Measurements from ENCODE around the gene GPBP1.
"Not testable (repeated sequence)": the region's sequence is repeated elsewhere in the genome, so short reads cannot be mapped to it uniquely, and the experiment has no call there.

Gene GPBP1

DNA sequence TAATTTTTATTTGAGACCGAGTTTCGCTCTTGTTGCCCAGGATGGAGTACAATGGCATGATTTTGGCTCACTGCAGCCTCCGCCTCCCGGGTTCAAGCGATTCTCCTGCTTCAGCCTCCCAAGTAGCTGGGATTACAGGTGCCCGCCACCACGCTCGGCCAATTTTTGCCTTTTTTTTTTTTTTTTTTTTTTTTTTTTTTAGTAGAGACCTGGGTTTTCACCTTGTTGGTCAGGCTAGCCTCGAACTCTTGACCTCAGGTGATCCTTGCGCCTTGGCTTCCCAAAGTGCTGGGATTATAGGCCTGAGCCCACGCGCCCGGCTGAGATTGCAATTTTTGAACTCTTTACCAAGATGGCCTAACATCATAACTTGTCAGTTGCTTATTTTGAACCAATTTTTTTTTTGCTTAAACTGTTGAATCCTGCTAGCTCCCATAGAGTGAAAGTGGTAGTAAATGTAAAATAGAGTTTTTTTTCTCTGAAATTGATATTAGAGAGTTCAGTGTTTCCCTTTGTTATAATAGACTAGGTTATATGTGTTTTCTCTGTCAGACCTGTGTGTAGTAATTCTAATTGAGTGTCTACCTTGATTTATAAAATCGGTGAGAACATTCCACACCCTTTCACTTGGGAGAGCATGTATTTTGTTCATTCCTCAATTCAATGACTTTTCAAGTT is 3.8 kb downstream of the GPBP1 start:
- no peak for DNase-seq (ENCODE audit: low spot score)

DNA sequence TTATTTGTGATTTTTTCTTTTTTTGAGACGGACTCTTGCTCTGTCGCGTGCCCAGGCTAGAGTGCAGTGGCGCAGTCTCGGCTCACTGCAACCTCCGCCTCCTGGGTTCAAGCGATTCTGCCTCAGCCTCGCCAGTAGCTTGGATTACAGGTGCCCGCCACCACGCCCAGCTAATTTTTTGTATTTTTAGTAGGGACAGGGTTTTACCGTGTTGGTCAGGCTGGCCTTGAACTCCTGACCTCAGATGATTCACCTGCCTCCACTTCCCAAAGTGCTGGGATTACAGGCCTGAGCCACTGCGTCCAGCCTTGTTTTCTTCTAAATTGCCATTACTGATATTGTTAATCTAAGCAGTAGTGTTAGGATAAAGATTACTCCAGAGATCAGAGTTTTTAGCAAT is 4.4 kb downstream of the GPBP1 start:
- DNase-seq (ENCODE audit: low spot score) = not testable (repeated sequence)

DNA sequence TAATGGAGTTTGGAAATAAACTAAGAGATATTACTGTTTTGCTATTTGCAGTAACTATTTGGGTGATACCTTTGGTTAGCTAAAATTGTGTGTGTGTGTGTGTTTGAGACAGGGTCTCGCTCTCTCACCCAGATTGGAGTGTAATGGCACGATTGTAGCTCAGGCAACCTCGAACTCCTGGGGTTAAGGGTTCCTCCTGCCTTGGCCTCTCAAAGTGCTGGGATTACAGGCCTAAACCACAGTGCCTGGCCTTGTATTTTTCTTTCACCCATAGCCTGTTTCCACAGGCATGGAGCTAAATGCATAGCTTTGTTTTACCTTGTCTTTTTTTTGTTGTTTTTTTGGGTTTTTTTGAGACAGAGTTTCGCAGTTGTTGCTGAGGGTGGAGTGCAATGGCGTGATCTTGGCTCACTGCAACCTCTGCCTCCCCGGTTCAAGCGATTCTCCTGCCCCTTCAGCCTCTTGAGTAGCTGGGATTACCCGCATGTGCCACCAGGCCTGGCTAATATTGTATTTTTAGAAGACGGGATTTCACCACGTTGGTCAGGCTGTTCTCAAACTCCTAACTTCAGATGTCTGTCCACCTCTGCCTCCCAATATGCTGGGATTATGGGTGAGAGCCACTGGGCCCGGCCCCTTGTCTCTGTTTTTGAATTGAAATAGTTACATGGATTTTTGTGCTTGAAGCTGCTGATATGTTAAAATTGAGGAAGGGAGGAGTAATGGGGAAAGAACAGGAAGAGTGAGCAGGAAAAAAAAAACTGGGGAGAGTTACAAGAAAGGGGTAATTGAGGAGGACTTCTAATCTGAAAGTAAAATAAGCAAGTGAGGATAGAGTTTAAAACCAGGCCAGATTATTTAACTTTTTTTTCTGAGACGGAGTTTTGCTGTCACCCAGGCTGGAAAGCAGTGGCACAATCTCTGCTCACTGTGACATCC is 5.7 kb downstream of the GPBP1 start:
- DNase-seq (ENCODE audit: low spot score) = no peak

DNA sequence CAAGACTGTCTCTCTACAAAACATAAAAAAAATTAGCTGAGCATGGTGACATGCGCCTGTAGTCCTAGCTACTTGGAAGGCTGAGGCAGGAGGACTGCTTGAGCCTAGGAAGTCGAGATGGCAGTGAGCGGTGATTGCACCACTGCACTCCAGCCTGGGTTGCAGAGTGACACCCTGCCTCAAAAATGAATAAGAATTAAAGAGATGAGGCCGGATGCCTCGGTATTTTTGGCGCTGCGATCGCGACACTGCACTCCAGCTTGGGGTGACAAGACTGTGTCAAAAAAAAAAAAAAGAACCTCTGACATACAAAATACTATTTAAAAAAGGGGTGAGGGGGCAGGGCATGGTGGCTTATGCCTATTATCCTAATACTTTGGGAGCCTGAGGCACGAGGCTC is 7.3 kb downstream of the GPBP1 start:
- DNase-seq (ENCODE audit: low spot score) = no peak

DNA sequence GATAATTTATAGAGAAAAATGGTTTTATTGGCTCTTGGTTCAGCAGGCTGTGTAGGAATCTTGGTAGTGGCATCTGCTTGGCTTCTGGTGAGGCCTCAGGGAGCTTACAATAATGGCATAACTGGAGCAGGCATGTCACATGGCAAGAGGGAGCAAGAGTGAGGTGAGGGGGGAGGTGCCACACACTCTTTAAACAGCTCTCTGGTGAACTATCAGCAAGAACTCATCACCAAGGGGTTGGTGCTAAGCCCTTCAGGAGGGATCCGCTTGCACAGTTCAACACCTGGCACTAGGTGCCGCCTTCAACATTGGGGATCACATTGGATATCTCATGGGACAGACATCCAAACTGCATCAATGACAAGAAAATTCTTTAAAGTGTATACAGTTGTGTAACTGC is 10.5 kb downstream of the GPBP1 start:
- DNase-seq (ENCODE audit: low spot score) = peak; percentile 13

DNA sequence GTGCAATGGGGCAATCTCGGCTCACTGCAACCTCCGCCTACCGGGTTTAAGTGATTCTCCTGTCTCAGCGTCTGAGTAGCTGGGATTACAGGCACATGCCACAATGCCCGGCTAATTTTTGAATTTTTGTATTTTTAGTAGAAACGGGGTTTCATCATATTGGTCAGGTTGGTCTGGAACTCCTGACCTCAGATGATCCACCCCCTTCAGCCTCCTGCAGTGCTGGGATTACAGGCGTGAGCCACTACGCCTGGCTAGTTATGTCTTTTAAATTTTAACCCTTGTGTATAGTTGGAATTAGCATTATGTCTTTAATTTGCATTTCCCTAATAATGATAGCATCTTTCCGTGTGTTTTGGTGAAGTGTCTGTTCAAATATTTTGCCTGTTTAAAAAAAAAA is 11.5 kb downstream of the GPBP1 start:
- DNase-seq (ENCODE audit: low spot score) = no peak

DNA sequence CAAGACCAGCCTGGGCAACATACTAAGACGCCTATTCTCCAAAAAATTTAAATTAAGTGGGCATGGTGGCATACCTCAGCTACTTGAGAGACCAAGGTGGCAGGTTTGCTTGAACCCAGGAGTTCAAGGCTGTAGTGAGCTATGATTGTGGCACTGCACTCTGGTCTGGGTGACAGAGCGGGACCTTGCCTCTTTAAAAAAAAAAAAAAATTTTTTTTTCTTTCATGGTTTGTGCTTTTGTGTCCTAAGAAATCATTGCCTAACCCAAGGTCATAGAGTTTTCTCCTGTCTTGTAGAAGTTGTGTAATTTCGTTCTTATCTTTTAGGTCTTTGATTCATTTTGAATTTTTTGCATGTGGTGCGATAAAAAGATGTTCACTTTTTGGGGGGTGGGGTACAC is 12.3 kb downstream of the GPBP1 start:
- no peak for DNase-seq (ENCODE audit: low spot score)

DNA sequence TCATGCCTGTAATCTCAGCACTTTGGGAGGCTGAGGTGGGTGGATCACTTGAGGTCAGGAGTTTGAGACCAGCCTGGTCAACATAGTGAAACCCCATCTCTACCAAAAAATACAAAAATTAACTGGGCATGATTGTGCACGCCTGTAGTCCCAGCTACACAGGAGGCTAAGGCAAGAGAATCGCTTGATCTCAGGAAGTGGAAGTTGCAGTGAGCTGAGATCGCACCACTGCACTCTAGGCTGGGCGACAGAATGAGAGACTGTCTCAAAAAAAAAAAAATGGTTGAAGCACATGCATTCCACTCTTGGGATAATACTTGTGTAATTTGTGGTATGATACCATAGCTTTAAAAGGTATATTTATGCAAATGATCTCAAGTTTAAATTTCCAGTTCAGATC is 14.1 kb downstream of the GPBP1 start:
- not testable (repeated sequence) for DNase-seq (ENCODE audit: low spot score)

DNA sequence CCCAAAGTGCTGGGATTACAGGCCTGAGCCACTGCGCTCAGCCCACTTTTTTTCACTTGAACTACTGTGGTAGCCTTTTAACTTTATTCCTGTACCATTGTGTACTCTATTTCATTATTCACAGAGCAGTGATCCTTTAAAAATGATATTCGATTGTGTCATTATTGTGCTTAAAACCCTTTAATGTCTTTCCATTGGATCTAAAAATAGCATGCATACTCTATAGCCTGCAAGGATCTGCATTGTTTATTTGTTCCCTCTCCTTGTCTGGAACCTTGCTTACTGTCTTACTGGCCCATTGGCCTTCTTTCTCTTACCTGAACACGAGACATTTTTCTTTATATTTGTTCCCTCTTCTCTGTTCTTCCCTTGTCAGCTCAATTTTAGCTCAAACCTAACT is 15.7 kb downstream of the GPBP1 start:
- DNase-seq (ENCODE audit: low spot score) = no peak

DNA sequence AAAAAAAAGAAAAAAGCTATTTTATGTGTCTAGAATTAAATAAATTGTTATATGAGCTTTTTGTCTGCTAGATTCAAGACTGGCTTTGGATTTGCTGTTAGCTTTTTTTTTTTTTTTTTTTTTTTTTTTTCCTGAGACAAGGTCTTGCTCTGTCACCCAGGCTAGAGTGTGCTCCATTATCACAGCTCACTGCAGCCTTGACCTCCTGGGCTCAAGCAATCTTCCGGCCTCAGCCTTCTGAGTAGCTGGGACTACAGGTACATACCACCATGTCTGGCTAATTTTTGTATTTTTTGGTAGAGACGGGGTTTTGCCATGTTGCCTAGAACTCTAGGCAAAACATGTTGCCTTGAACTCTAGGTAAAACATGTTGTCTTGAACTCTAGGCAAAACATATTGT is 16.7 kb downstream of the GPBP1 start:
- no peak for DNase-seq (ENCODE audit: low spot score)

DNA sequence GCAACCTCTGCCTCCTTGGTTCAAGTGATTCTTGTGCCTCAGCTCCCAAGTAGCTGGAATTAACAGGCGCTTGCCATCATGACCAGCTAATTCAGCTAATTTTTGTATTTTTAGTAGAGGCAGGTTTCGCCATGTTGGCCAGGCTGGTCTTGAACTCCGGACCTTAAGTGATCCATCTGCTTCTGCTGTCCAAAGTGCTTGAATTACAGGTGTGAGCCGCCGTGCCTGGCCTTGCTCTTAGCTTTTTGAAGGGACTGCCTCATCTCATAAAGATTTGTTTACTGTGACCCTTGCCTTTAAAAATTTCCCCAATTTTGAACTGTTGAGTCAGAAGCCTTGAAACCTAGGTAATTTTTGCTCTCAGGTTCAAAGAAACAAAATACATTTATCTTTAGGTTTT is 17.3 kb downstream of the GPBP1 start:
- no peak for DNase-seq (ENCODE audit: low spot score)

DNA sequence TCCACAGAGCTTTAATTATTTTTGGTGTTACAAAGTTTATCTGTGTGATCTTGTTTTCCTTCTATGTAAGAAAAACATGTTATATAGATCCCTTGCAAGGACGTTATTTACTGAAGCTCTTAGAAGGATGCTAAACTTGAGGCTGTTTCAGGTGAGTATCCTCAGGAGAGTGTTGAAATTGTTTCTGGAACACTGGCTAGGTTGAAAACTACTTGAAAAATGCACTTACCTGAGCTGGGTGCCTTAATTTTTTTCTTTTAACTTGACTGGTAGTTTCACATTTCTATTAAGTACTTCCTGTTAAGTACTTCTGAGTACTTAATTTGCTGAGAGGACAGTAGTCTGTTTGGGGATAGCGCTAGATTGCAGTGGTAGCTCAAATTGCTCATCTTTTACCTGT is 18.1 kb downstream of the GPBP1 start:
- no peak for DNase-seq (ENCODE audit: low spot score)

DNA sequence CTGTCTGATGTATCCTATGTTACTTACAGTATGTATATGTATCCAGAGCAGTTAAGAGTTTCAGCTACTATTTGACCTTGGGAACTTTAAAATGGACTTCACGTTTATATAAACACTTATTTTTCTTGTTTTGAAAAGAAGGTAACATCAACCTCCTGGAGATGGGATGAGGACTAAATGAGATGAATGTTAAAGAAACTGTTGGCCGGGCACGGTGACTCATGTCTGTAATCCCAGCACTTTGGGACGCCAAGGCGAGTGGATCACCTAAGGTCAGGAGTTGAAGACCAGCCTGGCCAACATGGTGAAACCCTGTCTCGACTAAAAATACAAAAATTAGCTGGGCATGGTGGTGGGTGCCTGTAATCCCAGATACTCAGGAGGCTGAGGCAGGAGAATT is 19.0 kb downstream of the GPBP1 start:
- DNase-seq (ENCODE audit: low spot score) = not testable (repeated sequence)

DNA sequence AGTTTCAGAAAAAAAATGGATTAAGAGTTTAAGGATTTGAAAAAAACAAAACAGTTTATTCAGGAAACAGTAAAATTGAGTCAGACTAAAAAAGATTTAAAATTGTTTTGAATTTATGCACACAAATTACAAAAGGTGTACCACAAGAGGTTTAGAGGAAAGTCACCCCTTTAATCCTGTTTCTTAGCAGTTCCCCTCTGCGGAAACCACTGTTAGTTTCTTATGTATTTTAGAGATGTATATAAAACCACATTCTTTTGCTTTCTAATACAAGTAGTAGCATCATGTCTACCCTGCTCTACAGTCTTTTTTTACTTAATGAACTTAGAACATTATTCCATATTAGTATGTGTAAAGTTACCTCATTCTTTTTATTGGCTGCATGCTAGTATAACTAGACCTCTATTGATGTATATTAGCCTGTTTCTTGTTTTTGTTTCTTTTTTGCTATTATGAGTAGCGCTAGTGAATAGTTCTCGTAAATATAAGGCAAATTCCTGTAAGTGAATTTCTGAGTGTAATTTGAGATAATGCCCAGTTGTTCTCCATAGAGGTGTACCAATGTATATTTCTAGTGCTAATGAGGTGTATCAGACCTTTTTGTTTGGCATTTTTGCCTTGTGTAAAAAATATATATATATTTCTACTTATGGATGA is 20.0 kb downstream of the GPBP1 start:
- no peak for DNase-seq (ENCODE audit: low spot score)

DNA sequence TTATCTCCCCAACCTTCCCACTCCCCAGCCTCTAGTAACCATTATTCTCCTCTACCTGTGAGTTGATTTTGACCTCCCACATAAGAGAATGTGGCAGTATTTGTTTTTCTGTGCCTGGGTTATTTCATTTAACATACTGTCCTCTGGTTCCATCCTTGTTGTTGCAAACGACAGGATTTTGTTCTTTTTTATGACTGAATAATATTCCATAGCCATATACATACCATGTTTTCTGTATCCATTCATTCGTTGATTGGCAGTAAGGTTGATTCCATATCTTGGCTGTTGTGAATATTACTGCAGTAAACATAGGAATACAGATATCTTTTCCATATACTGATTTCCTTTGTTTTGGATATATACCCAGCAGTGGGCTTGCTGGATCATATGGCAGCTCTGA is 20.8 kb downstream of the GPBP1 start:
- no peak for DNase-seq (ENCODE audit: low spot score)

DNA sequence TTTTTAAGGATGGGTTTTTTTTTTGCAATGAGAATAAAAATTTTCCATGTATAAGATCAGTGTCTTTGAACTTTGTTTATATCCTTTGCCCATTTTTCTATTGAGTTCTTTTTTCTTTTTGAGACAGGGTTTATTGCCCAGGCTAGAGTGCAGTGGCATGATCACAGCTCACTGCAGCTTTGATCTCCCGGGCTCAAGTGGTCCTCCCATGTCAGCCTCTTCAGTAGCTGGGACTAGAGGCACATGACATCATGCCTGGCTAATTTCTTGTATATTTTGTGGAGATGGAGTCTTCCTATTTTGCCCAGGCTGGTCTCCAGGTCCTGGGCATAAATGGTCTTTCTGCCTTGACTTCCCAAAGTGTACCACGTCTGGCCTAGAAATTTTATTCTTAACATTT is 21.2 kb downstream of the GPBP1 start:
- no peak for DNase-seq (ENCODE audit: low spot score)

DNA sequence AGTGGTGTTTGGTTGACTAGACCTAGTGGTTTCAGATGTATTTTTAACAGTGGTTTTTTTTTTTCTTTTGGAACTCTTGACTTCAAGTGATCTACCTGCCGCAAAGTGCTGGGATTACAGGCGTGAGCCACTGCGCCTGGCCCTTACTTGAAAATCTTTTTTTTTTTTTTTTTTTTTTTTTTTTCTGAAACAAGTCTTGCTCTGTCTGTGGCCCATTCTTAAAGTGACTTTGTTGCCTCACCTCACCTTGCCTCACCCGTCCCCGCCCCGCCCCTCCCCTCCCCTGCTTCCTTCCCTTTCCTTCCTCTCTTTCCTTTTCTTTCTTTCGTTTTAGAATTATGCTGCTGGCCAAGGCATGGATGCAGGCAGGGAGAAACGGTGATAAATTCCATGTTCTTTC is 26.0 kb downstream of the GPBP1 start:
- no peak for DNase-seq (ENCODE audit: low spot score)

DNA sequence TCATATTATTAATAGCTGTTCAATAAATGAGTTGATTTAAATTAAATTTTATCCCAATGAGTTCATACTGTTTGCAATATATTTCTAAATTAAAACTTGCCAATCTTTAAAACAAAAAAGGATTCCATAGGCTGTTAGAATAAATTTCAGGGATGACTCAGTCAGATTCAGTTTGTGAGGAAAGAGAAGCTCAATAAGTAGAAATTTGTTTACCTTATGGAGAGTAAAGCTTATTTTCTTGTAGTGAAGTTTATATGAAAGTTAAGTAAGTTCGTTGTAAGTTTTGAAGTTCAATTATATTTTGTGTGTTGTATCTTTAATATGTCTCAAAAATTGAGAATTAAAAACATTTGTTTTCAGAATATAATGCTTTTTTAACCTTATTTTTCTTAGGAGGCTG is 29.0 kb downstream of the GPBP1 start:
- no peak for DNase-seq (ENCODE audit: low spot score)

DNA sequence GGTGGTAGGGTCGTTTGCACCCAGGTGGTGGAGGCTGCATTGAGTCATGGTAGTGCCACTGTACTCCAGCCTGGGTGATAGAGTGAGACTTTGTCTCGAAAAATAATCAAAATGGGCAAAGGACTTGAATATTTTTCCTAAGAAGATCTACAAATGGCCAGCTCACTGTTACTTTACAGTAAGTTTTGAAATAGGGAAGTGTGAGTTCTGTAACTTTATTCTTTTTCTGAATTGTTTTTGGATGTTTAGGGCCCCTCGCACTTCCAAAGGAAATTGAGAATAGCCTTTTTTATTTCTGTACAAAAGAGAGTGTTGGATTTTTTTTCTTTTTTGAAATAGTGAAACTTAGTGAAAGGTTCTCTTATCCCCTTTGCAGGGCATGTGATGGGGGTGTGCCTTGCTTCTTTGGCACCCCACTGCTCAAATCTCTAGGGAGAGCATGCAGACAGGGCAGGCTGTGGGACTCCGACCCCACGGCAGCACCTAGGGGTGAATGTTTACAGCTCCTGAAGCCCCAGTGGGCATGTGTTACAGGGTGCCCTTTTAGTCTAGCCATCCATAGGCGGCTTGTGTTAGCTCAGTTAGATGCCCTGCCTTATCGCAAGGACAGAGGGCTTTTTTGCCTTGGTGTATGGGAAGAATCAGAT is 33.3 kb downstream of the GPBP1 start:
- no peak for DNase-seq (ENCODE audit: low spot score)

DNA sequence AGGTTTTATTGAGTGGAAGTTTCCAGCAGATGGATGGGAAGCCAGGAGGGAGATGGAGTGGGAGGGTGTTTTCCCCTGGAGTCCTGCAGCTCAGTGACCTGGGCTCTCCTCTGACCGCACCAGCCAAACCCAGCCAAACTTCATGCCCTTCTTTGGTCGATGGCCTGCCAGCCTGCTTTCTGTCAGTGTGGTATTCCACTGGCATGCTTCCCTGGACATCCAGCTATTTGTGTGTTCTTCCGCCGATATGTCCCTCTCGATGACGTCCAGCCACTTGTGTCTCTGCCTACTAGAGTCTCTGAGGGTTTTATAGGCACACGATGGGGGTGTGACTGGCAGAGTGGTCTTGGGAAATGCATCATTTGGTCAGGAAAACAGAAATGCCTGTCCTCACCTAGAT is 33.8 kb downstream of the GPBP1 start:
- DNase-seq (ENCODE audit: low spot score) = no peak

DNA sequence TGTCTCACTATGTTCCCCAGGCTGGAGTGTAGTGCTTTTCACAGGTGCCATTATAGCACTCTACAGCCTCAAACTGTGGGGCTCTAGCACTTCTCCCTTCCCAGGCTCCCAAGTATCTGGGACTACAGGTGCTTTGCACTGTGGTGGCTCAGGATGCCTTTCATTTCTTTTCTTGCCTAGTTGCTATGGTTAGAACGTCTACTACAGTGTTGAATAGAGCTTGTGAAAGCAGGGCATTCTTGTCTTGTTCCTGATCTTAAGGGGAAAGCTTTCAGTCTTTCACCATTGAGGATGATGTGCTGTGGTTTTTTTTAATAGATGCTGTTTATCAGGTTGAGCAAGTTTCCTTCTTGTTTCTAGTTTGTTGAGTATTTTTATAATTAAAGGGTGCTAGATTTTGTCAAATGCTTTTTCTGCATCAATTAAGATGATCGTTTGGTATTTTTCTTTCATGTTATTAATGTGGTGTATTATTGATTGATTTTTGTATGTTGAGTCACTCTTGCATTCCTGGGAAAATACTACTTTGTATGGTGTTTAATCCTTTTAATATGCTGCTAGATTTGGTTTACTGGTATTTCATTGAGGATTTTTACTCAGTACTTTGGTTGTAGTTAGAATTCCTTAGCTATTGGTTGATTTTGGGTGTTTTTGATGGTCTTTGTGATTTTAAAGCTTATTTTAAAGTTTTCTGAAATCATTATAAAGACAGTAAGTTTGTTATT is 35.6 kb downstream of the GPBP1 start:
- no peak for DNase-seq (ENCODE audit: low spot score)

DNA sequence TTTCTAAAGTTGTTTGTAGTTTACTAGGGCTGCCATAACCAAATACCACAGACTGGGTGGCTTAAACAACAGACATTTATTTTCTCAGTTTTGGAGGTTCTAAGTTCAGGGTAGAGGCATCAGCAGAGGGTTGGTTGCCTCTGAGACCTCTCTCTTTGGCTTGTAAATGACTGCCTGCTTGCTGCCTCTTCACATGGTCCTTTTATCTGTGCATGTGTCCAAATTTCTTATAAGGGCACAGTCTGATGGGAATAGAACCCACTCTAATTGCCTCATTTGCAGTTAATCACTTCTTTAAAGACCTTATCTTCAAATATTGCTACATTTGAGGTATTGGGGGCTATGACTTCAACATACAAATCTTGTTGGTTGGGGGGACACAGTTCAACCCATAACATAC is 36.8 kb downstream of the GPBP1 start:
- DNase-seq (ENCODE audit: low spot score) = no peak

Data from SW480 (cell line).